SIG-M5 (cell line): Measurements from ENCODE around the gene KRTAP6-3.

ENCODE experiments used
- DNase-seq: peaks from one replicate; lab custom pipeline; 2025; lab: John Stamatoyannopoulos, UW

The KRTAP6-3 gene

GRCh38 chr21:30592140-30592539 is at the start of gene KRTAP6-3:
TSS of gene KRTAP6-3 (plus strand) at chr21:30592440. CDS start at chr21:30592446, 6 bp downstream.
- no peak for DNase-seq

- no peak for DNase-seq
Observed at GRCh38 chr21:30552782-30553181, 39.5 kb upstream of the KRTAP6-3 start.

GRCh38 chr21:30555095-30555494 is 37.1 kb upstream of the KRTAP6-3 start:
- DNase-seq: no peak

- DNase-seq: no peak
Observed at GRCh38 chr21:30561264-30561895, 30.9 kb upstream of the KRTAP6-3 start, which contains the start of gene KRTAP19-7. TSS of gene KRTAP19-7 (minus strand) at chr21:30561314. CDS start at chr21:30561289, 25 bp downstream.

- DNase-seq: no peak
Observed at GRCh38 chr21:30561957-30562356, 30.3 kb upstream of the KRTAP6-3 start.

GRCh38 chr21:30563072-30563471 is 29.2 kb upstream of the KRTAP6-3 start:
- DNase-seq: no peak

GRCh38 chr21:30563630-30564029 is 28.6 kb upstream of the KRTAP6-3 start:
- no peak for DNase-seq

GRCh38 chr21:30567617-30568016 is 24.6 kb upstream of the KRTAP6-3 start:
- no peak for DNase-seq

- no peak for DNase-seq
Observed at GRCh38 chr21:30577766-30578165, 14.5 kb upstream of the KRTAP6-3 start.

GRCh38 chr21:30579346-30579745 is 12.9 kb upstream of the KRTAP6-3 start:
- DNase-seq: no peak

GRCh38 chr21:30580132-30580531 is 12.1 kb upstream of the KRTAP6-3 start:
- DNase-seq: no peak

- no peak for DNase-seq
Observed at GRCh38 chr21:30582870-30583269, 9.4 kb upstream of the KRTAP6-3 start.

- no peak for DNase-seq
Observed at GRCh38 chr21:30590297-30590696, 1.9 kb upstream of the KRTAP6-3 start, which contains the start of gene KRTAP22-2. TSS of gene KRTAP22-2 (minus strand) at chr21:30590397.

- DNase-seq: no peak
Observed at GRCh38 chr21:30598802-30599201, 6.6 kb downstream of the KRTAP6-3 start, which contains the start of gene KRTAP6-2. TSS of gene KRTAP6-2 (minus strand) at chr21:30598902. CDS start at chr21:30598874, 28 bp downstream.

- no peak for DNase-seq
Observed at GRCh38 chr21:30600787-30601186, 8.5 kb downstream of the KRTAP6-3 start, which contains the start of gene KRTAP22-1. TSS of gene KRTAP22-1 (plus strand) at chr21:30601087.

GRCh38 chr21:30605968-30606367 is 13.7 kb downstream of the KRTAP6-3 start:
- DNase-seq: no peak

GRCh38 chr21:30612132-30612531 is 19.9 kb downstream of the KRTAP6-3 start:
- DNase-seq: no peak

- no peak for DNase-seq
Observed at GRCh38 chr21:30613836-30614235, 21.6 kb downstream of the KRTAP6-3 start, which contains the start of gene KRTAP6-1. TSS of gene KRTAP6-1 (minus strand) at chr21:30613930. CDS start at chr21:30613904, 26 bp downstream.

- no peak for DNase-seq
Observed at GRCh38 chr21:30615199-30615598, 23.0 kb downstream of the KRTAP6-3 start.

- no peak for DNase-seq
Observed at GRCh38 chr21:30616125-30616524, 23.9 kb downstream of the KRTAP6-3 start, which contains the start of gene KRTAP20-1. TSS of gene KRTAP20-1 (plus strand) at chr21:30616425. CDS start at chr21:30616455, 30 bp downstream.

- no peak for DNase-seq
Observed at GRCh38 chr21:30620080-30620479, 27.8 kb downstream of the KRTAP6-3 start.

- no peak for DNase-seq
Observed at GRCh38 chr21:30620522-30620921, 28.3 kb downstream of the KRTAP6-3 start, which contains the start of gene KRTAP20-4. TSS of gene KRTAP20-4 (plus strand) at chr21:30620627.

- no peak for DNase-seq
Observed at GRCh38 chr21:30623362-30623761, 31.1 kb downstream of the KRTAP6-3 start.
